GM23338 (cell line): ENCODE data around the gene NTM. TPM values are rescaled to one million over a fixed set of nuclear protein-coding genes. Genes with fewer than 3 reads are reported as not detected.

ENCODE experiments used
- ATAC-seq: fragments of 200-7000 bp; cut with Tn5 transposase; 3 replicates; pipeline ENCODE4 v1.9.1; 2020
- DNase-seq: peaks from one replicate; pipeline ENCODE4 v3.0.0-alpha.2; 2015; ENCODE audit warnings: low spot score
- H2AFZ ChIP-seq: fragments of 200-600 bp; sonication (generic); 2 replicates; pipeline ENCODE4 v1.8.0; 2016; ENCODE audit warnings: antibody characterized with exemption, mild to moderate bottlenecking, moderate library complexity
- H3F3A ChIP-seq: fragments of 200-600 bp; sonication (generic); replicated peaks from 2 replicates; pipeline ENCODE4 v1.8.0; 2017; ENCODE audit warnings: antibody characterized with exemption, mixed run types, low read depth
- H3K27ac ChIP-seq: fragments of 200-600 bp; sonication (generic); 2 replicates; pipeline ENCODE4 v1.6.1; 2016; ENCODE audit warnings: low read depth
- H3K27me3 ChIP-seq: fragments of 200-600 bp; sonication (generic); 2 replicates; pipeline ENCODE4 v1.8.0; 2016; ENCODE audit warnings: mild to moderate bottlenecking, mixed run types, moderate library complexity; ENCODE audit not compliant: insufficient read depth
- H3K36me3 ChIP-seq: fragments of 200-600 bp; sonication (generic); 2 replicates; pipeline ENCODE4 v1.8.0; 2016; ENCODE audit warnings: mild to moderate bottlenecking; ENCODE audit not compliant: insufficient read depth
- H3K4me1 ChIP-seq: fragments of 200-600 bp; sonication (generic); 2 replicates; pipeline ENCODE4 v1.8.0; 2016; ENCODE audit warnings: mild to moderate bottlenecking, moderate library complexity; ENCODE audit not compliant: insufficient read depth
- H3K4me2 ChIP-seq: fragments of 200-600 bp; sonication (generic); 2 replicates; pipeline ENCODE4 v1.7.1; 2017; ENCODE audit warnings: mixed run types
- H3K4me3 ChIP-seq: fragments of 200-600 bp; sonication (generic); 2 replicates; pipeline ENCODE4 v1.6.1; 2016; ENCODE audit warnings: mixed run types
- H3K79me2 ChIP-seq: fragments of 200-600 bp; sonication (generic); replicated peaks from 2 replicates; pipeline ENCODE4 v1.8.0; 2017; ENCODE audit warnings: mild to moderate bottlenecking; ENCODE audit not compliant: insufficient read depth
- H3K9me2 ChIP-seq: fragments of 200-600 bp; sonication (generic); 2 replicates; pipeline ENCODE4 v1.8.0; 2017; ENCODE audit not compliant: insufficient read depth
- H4K20me1 ChIP-seq: fragments of 200-600 bp; sonication (generic); replicated peaks from 2 replicates; pipeline ENCODE4 v1.8.0; 2017; ENCODE audit warnings: mild to moderate bottlenecking; ENCODE audit not compliant: insufficient read depth
- H3K27ac Mint-ChIP-seq: 2 replicates; pipeline ENCODE4 v1.8.0; 2020; ENCODE audit warnings: inconsistent platforms, mild to moderate bottlenecking, moderate library complexity, mixed read lengths
- H3K27me3 Mint-ChIP-seq: 3 replicates; pipeline ENCODE4 v1.8.0; 2022; ENCODE audit warnings: low read depth, mild to moderate bottlenecking, moderate library complexity, mixed read lengths, inconsistent platforms; ENCODE audit not compliant: insufficient read depth, poor library complexity
- H3K36me3 Mint-ChIP-seq: 3 replicates; pipeline ENCODE4 v1.8.0; 2021; ENCODE audit warnings: low read depth, mild to moderate bottlenecking, inconsistent platforms, moderate library complexity, mixed read lengths
- H3K4me1 Mint-ChIP-seq: 3 replicates; pipeline ENCODE4 v1.8.0; 2020; ENCODE audit warnings: mild to moderate bottlenecking, inconsistent platforms, mixed read lengths
- H3K4me3 Mint-ChIP-seq: 3 replicates; pipeline ENCODE4 v1.8.0; 2021; ENCODE audit warnings: moderate library complexity, mild to moderate bottlenecking, inconsistent platforms, mixed read lengths
- H3K9me3 Mint-ChIP-seq: 3 replicates; pipeline ENCODE4 v1.8.0; 2020; ENCODE audit warnings: moderate library complexity, mild to moderate bottlenecking, inconsistent platforms, mixed read lengths
- CREB1 ChIP-seq: fragments of 250-450 bp; sonication (Bioruptor Pico); IDR thresholded peaks from 2 replicates; pipeline ENCODE4 v1.5.0; 2020; ENCODE audit warnings: low read depth, mild to moderate bottlenecking, moderate library complexity
- CTCF ChIP-seq, 2 experiments: fragments of 200-600 bp in 1 of 2; sonication (generic) in 1 of 2; conservative IDR thresholded peaks; 2 replicates each; pipeline versions ENCODE4 v1.5.1 to v1.6.1; 2016 to 2017; ENCODE audit warnings: antibody characterized with exemption in 2 of 2, low read depth in 2 of 2, mild to moderate bottlenecking in 2 of 2, moderate library complexity in 1 of 2
- EZH2 ChIP-seq: fragments of 200-600 bp; sonication (generic); IDR thresholded peaks from one replicate; pipeline ENCODE4 v1.8.0; 2017; ENCODE audit warnings: antibody characterized with exemption, mild to moderate bottlenecking, low read depth; ENCODE audit not compliant: unreplicated experiment
- EZH2phosphoT487 ChIP-seq: fragments of 200-600 bp; sonication (generic); IDR thresholded peaks from one replicate; pipeline ENCODE4 v1.8.1; 2018; ENCODE audit warnings: antibody characterized with exemption; ENCODE audit not compliant: unreplicated experiment
- JUNB ChIP-seq: IDR thresholded peaks from one replicate; pipeline ENCODE4 v1.6.1; 2016; ENCODE audit warnings: antibody characterized with exemption; ENCODE audit not compliant: unreplicated experiment
- NANOG ChIP-seq: IDR thresholded peaks from 2 replicates; pipeline ENCODE4 v1.6.1; 2016; ENCODE audit warnings: antibody characterized with exemption, borderline replicate concordance
- POLR2AphosphoS5 ChIP-seq: IDR thresholded peaks from 2 replicates; pipeline ENCODE4 v1.6.1; 2016; ENCODE audit warnings: antibody characterized with exemption, low read depth
- STAT1 ChIP-seq: IDR thresholded peaks from one replicate; pipeline ENCODE4 v1.6.1; 2016; ENCODE audit warnings: antibody characterized with exemption; ENCODE audit not compliant: unreplicated experiment
- ZNF114 ChIP-seq: fragments of 250-450 bp; sonication (Bioruptor Pico); IDR thresholded peaks from 2 replicates; pipeline ENCODE4 v1.5.0; 2020; ENCODE audit warnings: mild to moderate bottlenecking, moderate library complexity
- ZNF331 ChIP-seq: fragments of 250-450 bp; sonication (Bioruptor Pico); IDR thresholded peaks from 2 replicates; pipeline ENCODE4 v1.5.0; 2020; ENCODE audit warnings: low read depth, mild to moderate bottlenecking, moderate library complexity
- ZNF462 ChIP-seq: fragments of 250-450 bp; sonication (Bioruptor Pico); IDR thresholded peaks from 2 replicates; pipeline ENCODE4 v1.5.0; 2020; ENCODE audit warnings: mild to moderate bottlenecking, moderate library complexity
- polyA plus RNA-seq: library from polyadenylated mRNA; unstranded; fragments of >200 nt; fragmentation: Nextera tagmentation; extraction: Ambion mirVana; gene quantifications from 2 replicates; pipeline ENCODE4 v1.2.1, GENCODE V29; 2016
- total RNA-seq: library from RNA; depleted of rRNA; stranded (reverse); fragments of >200 nt; shearing (Covaris generic); gene quantifications from 2 replicates; pipeline ENCODE4 v1.2.3, GENCODE V29; 2014
- TF ChIP-seq, protein P1 (sequence below): IDR thresholded peaks from 2 replicates; pipeline ENCODE4 v1.6.1; 2016; ENCODE audit warnings: antibody characterized with exemption
- TF ChIP-seq, protein P2 (sequence below): IDR thresholded peaks from one replicate; pipeline ENCODE4 v1.6.1; 2018; ENCODE audit warnings: antibody characterized with exemption; ENCODE audit not compliant: unreplicated experiment

NTM gene
- total and polyA plus RNA-seq, 2 experiments from 2014 or later = 10.6 to 14.6 TPM

GRCh38 chr11:132254906-132255305 lies 884.5 kb downstream of the NTM start:
- no peak overlapping the region for H3K27ac Mint-ChIP-seq
- no peaks in the 10 kb centered on the region for H3K27me3 Mint-ChIP-seq
- 0 out of 2 replicates have a peak, but pooled peaks cover 4% of the 10 kb centered on the region for H3K36me3 ChIP-seq
- DNase-seq = no peak
- no peaks in the 10 kb centered on the region; the same call in 2 of the 3 replicates for H3K36me3 Mint-ChIP-seq
- H4K20me1 ChIP-seq = no peaks in the 10 kb centered on the region
- 0 out of 2 replicates have a peak, but pooled peaks cover 5% of the 10 kb centered on the region for H3K9me2 ChIP-seq
- no peak overlapping the region for H3K4me3 Mint-ChIP-seq
- TF ChIP-seq STAT1 (no peak), EZH2phosphoT487 (no peak), CTCF (conservative IDR thresholded peaks at IDR 0.05; ENCODE audit: low read depth in 2 of 2) (no peak), NANOG (no peak), CREB1 (CRISPR knock-in tag) (no peak), JUNB (no peak), ZNF462 (CRISPR knock-in tag) (no peak), POLR2AphosphoS5 (no peak), ZNF331 (no peak), EZH2 (no peak), ZNF114 (CRISPR knock-in tag) (no peak)
- TF ChIP-seq, protein P1, sequence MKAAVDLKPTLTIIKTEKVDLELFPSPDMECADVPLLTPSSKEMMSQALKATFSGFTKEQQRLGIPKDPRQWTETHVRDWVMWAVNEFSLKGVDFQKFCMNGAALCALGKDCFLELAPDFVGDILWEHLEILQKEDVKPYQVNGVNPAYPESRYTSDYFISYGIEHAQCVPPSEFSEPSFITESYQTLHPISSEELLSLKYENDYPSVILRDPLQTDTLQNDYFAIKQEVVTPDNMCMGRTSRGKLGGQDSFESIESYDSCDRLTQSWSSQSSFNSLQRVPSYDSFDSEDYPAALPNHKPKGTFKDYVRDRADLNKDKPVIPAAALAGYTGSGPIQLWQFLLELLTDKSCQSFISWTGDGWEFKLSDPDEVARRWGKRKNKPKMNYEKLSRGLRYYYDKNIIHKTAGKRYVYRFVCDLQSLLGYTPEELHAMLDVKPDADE = no peak
- TF ChIP-seq, protein P2, sequence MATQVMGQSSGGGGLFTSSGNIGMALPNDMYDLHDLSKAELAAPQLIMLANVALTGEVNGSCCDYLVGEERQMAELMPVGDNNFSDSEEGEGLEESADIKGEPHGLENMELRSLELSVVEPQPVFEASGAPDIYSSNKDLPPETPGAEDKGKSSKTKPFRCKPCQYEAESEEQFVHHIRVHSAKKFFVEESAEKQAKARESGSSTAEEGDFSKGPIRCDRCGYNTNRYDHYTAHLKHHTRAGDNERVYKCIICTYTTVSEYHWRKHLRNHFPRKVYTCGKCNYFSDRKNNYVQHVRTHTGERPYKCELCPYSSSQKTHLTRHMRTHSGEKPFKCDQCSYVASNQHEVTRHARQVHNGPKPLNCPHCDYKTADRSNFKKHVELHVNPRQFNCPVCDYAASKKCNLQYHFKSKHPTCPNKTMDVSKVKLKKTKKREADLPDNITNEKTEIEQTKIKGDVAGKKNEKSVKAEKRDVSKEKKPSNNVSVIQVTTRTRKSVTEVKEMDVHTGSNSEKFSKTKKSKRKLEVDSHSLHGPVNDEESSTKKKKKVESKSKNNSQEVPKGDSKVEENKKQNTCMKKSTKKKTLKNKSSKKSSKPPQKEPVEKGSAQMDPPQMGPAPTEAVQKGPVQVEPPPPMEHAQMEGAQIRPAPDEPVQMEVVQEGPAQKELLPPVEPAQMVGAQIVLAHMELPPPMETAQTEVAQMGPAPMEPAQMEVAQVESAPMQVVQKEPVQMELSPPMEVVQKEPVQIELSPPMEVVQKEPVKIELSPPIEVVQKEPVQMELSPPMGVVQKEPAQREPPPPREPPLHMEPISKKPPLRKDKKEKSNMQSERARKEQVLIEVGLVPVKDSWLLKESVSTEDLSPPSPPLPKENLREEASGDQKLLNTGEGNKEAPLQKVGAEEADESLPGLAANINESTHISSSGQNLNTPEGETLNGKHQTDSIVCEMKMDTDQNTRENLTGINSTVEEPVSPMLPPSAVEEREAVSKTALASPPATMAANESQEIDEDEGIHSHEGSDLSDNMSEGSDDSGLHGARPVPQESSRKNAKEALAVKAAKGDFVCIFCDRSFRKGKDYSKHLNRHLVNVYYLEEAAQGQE = no peak
- no peaks in the 10 kb centered on the region for H3K27me3 ChIP-seq
- no peaks in the 10 kb centered on the region for H3K9me3 Mint-ChIP-seq
- ATAC-seq = no peak
- no peaks in the 10 kb centered on the region for H3F3A ChIP-seq
- no peak overlapping the region for H3K27ac ChIP-seq
- no peak overlapping the region for H3K4me3 ChIP-seq
- H2AFZ ChIP-seq = no peak overlapping the region
- H3K4me1 ChIP-seq = no peaks in the 10 kb centered on the region
- H3K79me2 ChIP-seq = no peaks in the 10 kb centered on the region
- H3K4me2 ChIP-seq = no peak overlapping the region
- H3K4me1 Mint-ChIP-seq = no peaks in the 10 kb centered on the region
